Lower leg skin (tissue), 4 donors: ENCODE data around the gene EHF. TPM values are rescaled to one million over a fixed set of nuclear protein-coding genes. Genes with fewer than 3 reads are reported as not detected.

Experiments used
- DNase-seq, 2 donors: peaks; one replicate each; pipeline ENCODE4 v3.0.0-alpha.2; 2019; ENCODE audit warnings: low spot score in 2 of 2
- H3K4me3 ChIP-seq: fragments of 200-600 bp; sonication (generic); 2 replicates; pipeline ENCODE4 v1.5.1; 2017; ENCODE audit warnings: mild to moderate bottlenecking, low read depth; ENCODE audit not compliant: poor library complexity, severe bottlenecking
- POLR2A ChIP-seq, 2 donors: fragments of 450-650 bp; IDR thresholded peaks; one replicate each; pipeline ENCODE4 v1.6.1; 2016 to 2017; ENCODE audit warnings: antibody characterized with exemption in 2 of 2, mild to moderate bottlenecking in 1 of 2, moderate library complexity in 1 of 2
- WGBS, 2 donors: methylation state at CpG; one replicate each; pipeline ENCODE4 v1.1.5; 2018; 5-methylcytosine and 5-hydroxymethylcytosine counted together
- intact Hi-C: fragments of 100-400 bp; cut with DNase I; formaldehyde crosslinking; loops from one replicate; pipeline ENCODE4 v1.15.0; 2023; ENCODE audit warnings: low total_unique reads
- total RNA-seq, 4 donors: library from RNA; depleted of rRNA; stranded (reverse); fragments of >200 nt; gene quantifications; one replicate each; pipeline ENCODE4 v1.1.0, GENCODE V29; 2016
- TF ChIP-seq, protein P1 (sequence below), 3 donors: fragments of 450-650 bp; IDR thresholded peaks; one replicate each; pipeline ENCODE4 v1.5.1; 2016; ENCODE audit warnings: antibody characterized with exemption in 3 of 3, mild to moderate bottlenecking in 3 of 3, moderate library complexity in 2 of 3

The EHF gene
- total RNA-seq, 4 donors from 2014 or later, result 58.2 to 130 (median 86.3) TPM

DNA sequence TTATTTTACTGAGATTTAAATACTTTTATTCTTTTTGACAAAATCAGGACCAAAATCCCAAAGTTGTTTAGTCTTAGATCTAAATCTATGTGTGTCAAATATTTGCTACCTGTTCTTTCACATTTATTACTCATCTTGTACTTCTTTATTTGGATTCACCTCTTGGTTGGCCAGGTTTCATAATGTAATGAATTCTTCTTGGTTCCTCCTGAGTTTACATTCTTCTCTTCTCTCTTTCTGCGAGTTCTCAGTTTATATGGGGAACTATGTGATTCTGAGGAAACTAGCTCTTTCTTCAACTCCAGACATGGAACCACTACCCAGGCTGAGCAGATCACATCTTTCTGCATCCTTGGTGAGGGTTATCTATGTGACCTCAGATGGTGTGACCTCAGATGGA is 50.2 kb downstream of the EHF start:
- 45 to 72% methylated on average over 1 of the region's 1 CpG for WGBS, 2 donors
- TF ChIP-seq, protein P1, sequence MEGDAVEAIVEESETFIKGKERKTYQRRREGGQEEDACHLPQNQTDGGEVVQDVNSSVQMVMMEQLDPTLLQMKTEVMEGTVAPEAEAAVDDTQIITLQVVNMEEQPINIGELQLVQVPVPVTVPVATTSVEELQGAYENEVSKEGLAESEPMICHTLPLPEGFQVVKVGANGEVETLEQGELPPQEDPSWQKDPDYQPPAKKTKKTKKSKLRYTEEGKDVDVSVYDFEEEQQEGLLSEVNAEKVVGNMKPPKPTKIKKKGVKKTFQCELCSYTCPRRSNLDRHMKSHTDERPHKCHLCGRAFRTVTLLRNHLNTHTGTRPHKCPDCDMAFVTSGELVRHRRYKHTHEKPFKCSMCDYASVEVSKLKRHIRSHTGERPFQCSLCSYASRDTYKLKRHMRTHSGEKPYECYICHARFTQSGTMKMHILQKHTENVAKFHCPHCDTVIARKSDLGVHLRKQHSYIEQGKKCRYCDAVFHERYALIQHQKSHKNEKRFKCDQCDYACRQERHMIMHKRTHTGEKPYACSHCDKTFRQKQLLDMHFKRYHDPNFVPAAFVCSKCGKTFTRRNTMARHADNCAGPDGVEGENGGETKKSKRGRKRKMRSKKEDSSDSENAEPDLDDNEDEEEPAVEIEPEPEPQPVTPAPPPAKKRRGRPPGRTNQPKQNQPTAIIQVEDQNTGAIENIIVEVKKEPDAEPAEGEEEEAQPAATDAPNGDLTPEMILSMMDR (IDR thresholded peaks at IDR 0.05), result no peak
- no peak for TF ChIP-seq POLR2A (IDR thresholded peaks at IDR 0.05)
- H3K4me3 ChIP-seq, result no peak overlapping the region
- DNase-seq, result no peak
- intact Hi-C loops, result no loop called here

DNA sequence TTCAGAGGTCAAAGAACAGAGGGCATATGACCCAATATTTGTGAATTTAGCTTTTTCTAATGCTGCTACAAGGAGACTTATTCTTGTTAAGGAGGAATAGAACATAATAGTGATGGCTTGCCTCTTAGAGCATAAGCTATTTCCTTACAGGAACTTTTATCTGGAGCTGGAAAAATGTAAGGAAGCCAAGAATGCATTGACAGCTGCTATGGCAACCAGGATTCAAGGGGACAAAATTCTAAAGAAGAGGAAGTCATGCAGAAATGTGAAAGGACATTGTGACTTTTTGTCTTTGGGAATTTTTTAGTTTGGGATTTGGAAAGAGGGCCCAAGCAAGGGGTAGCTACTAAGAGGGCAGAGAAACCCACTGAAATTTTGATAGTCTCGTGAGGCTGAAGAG is 51.1 kb downstream of the EHF start:
- no peak for DNase-seq
- intact Hi-C loops, result no loop called here
- no peak overlapping the region for H3K4me3 ChIP-seq
- TF ChIP-seq, protein P1 (IDR thresholded peaks at IDR 0.05), result no peak
- TF ChIP-seq POLR2A (IDR thresholded peaks at IDR 0.05), result no peak
- 88 to 89% methylated on average over 1 of the region's 1 CpG for WGBS, 2 donors

DNA sequence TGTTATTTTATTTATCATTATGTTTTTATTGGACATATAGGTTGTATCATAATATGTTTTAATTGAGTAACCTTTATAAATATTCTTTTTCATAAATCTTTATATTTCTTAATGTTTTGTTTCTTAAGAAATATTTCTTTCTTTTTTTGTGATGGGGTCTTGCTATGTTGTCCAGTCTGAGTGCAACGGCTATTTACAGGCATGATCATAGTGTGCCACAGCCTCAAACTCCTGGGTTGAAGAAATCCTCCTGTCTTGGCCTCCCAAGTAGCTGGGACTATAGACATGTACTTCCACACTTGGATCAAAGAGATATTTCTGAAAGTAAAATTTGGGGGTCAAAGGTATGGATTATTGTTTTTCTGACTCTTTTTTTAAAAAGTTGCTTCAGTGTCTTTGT is 53.1 kb downstream of the EHF start:
- no peak for DNase-seq
- 0% methylated on average over 1 of the region's 1 CpG for WGBS, 2 donors
- TF ChIP-seq POLR2A (IDR thresholded peaks at IDR 0.05), result no peak
- TF ChIP-seq, protein P1 (IDR thresholded peaks at IDR 0.05), result no peak
- intact Hi-C loops, result no loop called here
- no peak overlapping the region for H3K4me3 ChIP-seq

DNA sequence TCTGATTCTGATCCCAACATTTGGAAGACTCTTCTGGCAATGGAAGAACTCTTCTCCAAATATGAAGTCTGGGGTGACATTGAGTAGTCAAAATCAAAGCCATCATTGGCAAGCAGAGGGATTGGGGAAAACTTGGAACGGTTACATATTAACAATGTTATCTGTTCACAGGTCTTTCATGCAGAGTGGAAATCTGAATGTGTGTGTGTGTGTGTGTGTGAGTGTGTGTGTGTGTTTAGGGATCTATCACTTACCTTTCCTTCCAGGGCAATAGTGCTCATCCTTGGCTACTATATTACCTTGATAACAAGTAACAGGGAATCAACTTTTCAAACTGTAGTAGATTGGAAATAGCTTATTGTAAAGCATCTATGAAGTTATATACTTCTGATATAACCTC is 55.3 kb downstream of the EHF start:
- H3K4me3 ChIP-seq, result no peak overlapping the region
- no peak for DNase-seq
- 86 to 91% methylated on average over 1 of the region's 1 CpG for WGBS, 2 donors
- TF ChIP-seq POLR2A (IDR thresholded peaks at IDR 0.05), result no peak
- TF ChIP-seq, protein P1 (IDR thresholded peaks at IDR 0.05), result no peak
- intact Hi-C loops, result no loop called here

DNA sequence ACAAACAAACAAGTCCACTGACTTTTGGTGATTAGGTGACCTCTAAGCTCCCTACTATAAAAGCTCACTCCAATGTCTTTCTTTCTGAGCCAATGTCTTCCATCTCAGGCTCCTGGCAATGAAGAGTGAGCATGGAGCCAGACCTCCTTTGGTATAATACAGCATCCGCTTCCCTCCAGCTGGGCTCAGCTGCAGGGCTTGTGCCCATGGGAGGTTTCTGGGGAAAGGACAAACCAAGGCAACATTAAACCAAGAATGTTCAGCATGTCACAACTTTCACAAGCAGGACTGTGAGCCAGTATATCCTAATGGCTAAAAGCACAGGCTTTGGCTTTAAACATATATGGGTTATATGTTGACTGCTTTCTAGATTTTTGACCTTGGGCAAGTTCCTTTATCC is 58.8 kb downstream of the EHF start:
- DNase-seq, result no peak
- intact Hi-C loops, result no loop called here
- H3K4me3 ChIP-seq, result no peak overlapping the region
- 78 to 88% methylated on average over 1 of the region's 1 CpG for WGBS, 2 donors
- TF ChIP-seq, protein P1 (IDR thresholded peaks at IDR 0.05), result no peak
- no peak for TF ChIP-seq POLR2A (IDR thresholded peaks at IDR 0.05)

DNA sequence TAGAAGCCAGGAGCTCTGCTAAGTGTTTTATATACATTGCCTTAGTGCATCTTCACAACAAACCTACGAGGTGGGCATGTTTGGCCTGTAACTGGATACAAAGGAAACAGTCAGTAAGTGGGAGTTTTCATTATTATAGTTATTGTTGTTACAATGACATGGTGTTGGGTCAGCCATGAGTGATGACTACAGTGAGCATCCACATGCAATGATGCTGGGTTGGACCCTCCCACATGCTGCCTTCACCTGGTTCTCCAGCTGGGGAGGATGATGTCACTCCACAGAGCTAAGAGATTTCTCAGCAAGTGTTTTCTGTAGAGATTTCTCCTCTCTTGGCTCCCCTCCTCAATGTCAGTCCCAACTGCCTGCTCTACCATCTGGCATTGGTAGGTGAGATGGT is 59.3 kb downstream of the EHF start:
- intact Hi-C loops, result no loop called here
- no peak overlapping the region for H3K4me3 ChIP-seq
- TF ChIP-seq, protein P1 (IDR thresholded peaks at IDR 0.05), result no peak
- TF ChIP-seq POLR2A (IDR thresholded peaks at IDR 0.05), result no peak
- 91 to 95% methylated on average over 1 of the region's 1 CpG for WGBS, 2 donors
- DNase-seq, result no peak
